ENCODE results near the gene SERPINE1.

GRCh38 chr7:101087334-101088068 is 39.4 kb upstream of the SERPINE1 start:
- TF ChIP-seq CTCF (IDR thresholded peaks at IDR 0.05; ENCODE audit: insufficient read depth, low read length, poor library complexity, severe bottlenecking) = no peak
- no peak for TF ChIP-seq EZH2phosphoT487 (conservative IDR thresholded peaks at IDR 0.05; ENCODE audit: low read length)

Measured in SU-DHL-6 (cell line).